ENCODE data around the gene PTBP3.
"Not testable (repeated sequence)": the region's sequence is repeated elsewhere in the genome, so short reads cannot be mapped to it uniquely, and the experiment has no call there.

Gene PTBP3

GRCh38 chr9:112332977-112333638 lies at the start of gene PTBP3:
TSS of gene PTBP3 (minus strand) at chr9:112333619. CDS start at chr9:112297865, 35,754 bp downstream.
- DNase-seq, result peak; percentile 43

- no peak for DNase-seq
These were observed 49.3 kb upstream of the PTBP3 start for GRCh38 chr9:112382501-112383364.

GRCh38 chr9:112382066-112382465 lies 48.6 kb upstream of the PTBP3 start:
- no peak for DNase-seq

GRCh38 chr9:112380825-112381221 lies 47.4 kb upstream of the PTBP3 start:
- DNase-seq, result no peak

- no peak for DNase-seq
These were observed 46.8 kb upstream of the PTBP3 start, which contains the start of gene HSDL2 for GRCh38 chr9:112380102-112380824. TSS of gene HSDL2 (plus strand) at chr9:112380108. CDS start at chr9:112380164, 56 bp downstream.

GRCh38 chr9:112379177-112380101 lies 46.0 kb upstream of the PTBP3 start:
- DNase-seq, result peak; percentile 97

- DNase-seq, result no peak
These were observed 45.1 kb upstream of the PTBP3 start for GRCh38 chr9:112378328-112379176.

GRCh38 chr9:112377684-112378327 lies 44.4 kb upstream of the PTBP3 start:
- DNase-seq, result no peak

- no peak for DNase-seq
These were observed 43.7 kb upstream of the PTBP3 start for GRCh38 chr9:112377087-112377486.

GRCh38 chr9:112375361-112375760 lies 41.9 kb upstream of the PTBP3 start:
- DNase-seq, result no peak

- not testable (repeated sequence) for DNase-seq
These were observed 40.8 kb upstream of the PTBP3 start for GRCh38 chr9:112374232-112374631.

- DNase-seq, result not testable (repeated sequence)
These were observed 40.2 kb upstream of the PTBP3 start for GRCh38 chr9:112373666-112374065.

- DNase-seq, result no peak
These were observed 37.6 kb upstream of the PTBP3 start for GRCh38 chr9:112371060-112371459.

GRCh38 chr9:112369817-112370216 lies 36.4 kb upstream of the PTBP3 start:
- DNase-seq, result no peak

GRCh38 chr9:112367465-112367864 lies 34.0 kb upstream of the PTBP3 start:
- DNase-seq, result no peak

GRCh38 chr9:112366591-112366990 lies 33.2 kb upstream of the PTBP3 start:
- no peak for DNase-seq

GRCh38 chr9:112365257-112365656 lies 31.8 kb upstream of the PTBP3 start:
- DNase-seq, result not testable (repeated sequence)

GRCh38 chr9:112364761-112365160 lies 31.3 kb upstream of the PTBP3 start:
- no peak for DNase-seq

GRCh38 chr9:112361601-112362000 lies 28.2 kb upstream of the PTBP3 start:
- no peak for DNase-seq

GRCh38 chr9:112360047-112360804 lies 26.8 kb upstream of the PTBP3 start:
- DNase-seq, result no peak
